HCT116 (cell line): Measurements from ENCODE around the gene STOX2. TPM values are rescaled to one million over a fixed set of nuclear protein-coding genes. Genes with fewer than 3 reads are reported as not detected.

Source experiments
- ATAC-seq: fragments of 200-7000 bp; cut with Tn5 transposase; 2 replicates; pipeline ENCODE4 v1.9.1; 2020; ENCODE audit warnings: mild to moderate bottlenecking, moderate library complexity
- BruUV-seq: library from RNA; stranded (reverse); fragments of 400-500 nt; replicated peaks from 2 replicates; lab custom pipeline; 2021; lab: Mats Ljungman, UMichigan
- CTCF ChIA-PET: fragments of 300-600 bp; sonication (Branson Sonifier 250); formaldehyde crosslinking; loops from one replicate; lab custom pipeline; 2021; ENCODE audit warnings: antibody characterized with exemption; lab: Charles Lee
- POLR2A ChIA-PET: fragments of 300-600, 350-600 bp; sonication (Branson Sonifier 250); formaldehyde crosslinking; loops from one replicate; lab custom pipeline; 2021; ENCODE audit warnings: antibody characterized with exemption; lab: Charles Lee
- RAD21 ChIA-PET, 2 experiments: fragments of 300-600 bp; sonication (Branson Sonifier 250); formaldehyde crosslinking; loops; one replicate each; lab custom pipeline; 2023; ENCODE audit warnings: low total read pairs in 2 of 2; ENCODE audit not compliant: uncharacterized antibody in 2 of 2, unreplicated experiment in 2 of 2, low non-redundant PET in 1 of 2; lab: Charles Lee
- DNase-seq: peaks from one replicate; pipeline ENCODE4 v3.0.0-alpha.2; 2010; ENCODE audit warnings: low read depth, low spot score
- H2AFZ ChIP-seq: fragments of 200-600 bp; shearing (Covaris generic), sonication (generic); 2 replicates; pipeline ENCODE4 v1.6.1; 2017; ENCODE audit warnings: low read depth, mixed run types, mixed read lengths, antibody characterized with exemption, low read length; ENCODE audit not compliant: poor library complexity, severe bottlenecking
- H3K27ac ChIP-seq: 2 replicates; pipeline ENCODE4 v1.5.1; 2012; ENCODE audit warnings: low read depth, low read length
- H3K27me3 ChIP-seq: fragments of 200-600 bp; sonication (generic); 2 replicates; pipeline ENCODE4 v1.6.1; 2016; ENCODE audit warnings: mixed run types, low read length, mixed read lengths; ENCODE audit not compliant: insufficient read depth
- H3K36me3 ChIP-seq, 2 experiments: fragments of 200-500 bp in 1 of 2; fragments of 200-600 bp in 1 of 2; sonication (Bioruptor generic) in 1 of 2; sonication (generic) in 1 of 2; 2 replicates each; pipeline versions ENCODE4 v1.5.1 to v1.6.1; 2014 to 2016; ENCODE audit warnings: low read length in 2 of 2, inconsistent platforms in 1 of 2, mixed read lengths in 1 of 2, mixed run types in 1 of 2; ENCODE audit not compliant: insufficient read depth in 2 of 2, control insufficient read depth in 1 of 2
- H3K4me1 ChIP-seq, 2 experiments: fragments of 200-600 bp in 1 of 2; sonication (generic) in 1 of 2; 2 replicates each; pipeline versions ENCODE4 v1.5.1 to v1.6.1; 2012 to 2017; ENCODE audit warnings: low read length in 2 of 2, inconsistent platforms in 1 of 2, mild to moderate bottlenecking in 1 of 2, mixed read lengths in 1 of 2, mixed run types in 1 of 2, moderate library complexity in 1 of 2; ENCODE audit not compliant: insufficient read depth in 2 of 2, control insufficient read depth in 1 of 2
- H3K4me2 ChIP-seq: fragments of 200-600 bp; sonication (generic); 2 replicates; pipeline ENCODE4 v1.6.1; 2017; ENCODE audit warnings: mixed run types, low read length, mixed read lengths
- H3K4me3 ChIP-seq, 2 experiments: fragments of 200-600 bp in 1 of 2; sonication (generic) in 1 of 2; replicated peaks in 1 of 2; 2 replicates each; pipeline ENCODE4 v1.5.1; 2011 to 2016; ENCODE audit warnings: low read length in 2 of 2, control low read depth in 1 of 2, low read depth in 1 of 2, mild to moderate bottlenecking in 1 of 2, mixed read lengths in 1 of 2, mixed run types in 1 of 2
- H3K79me2 ChIP-seq: fragments of 200-600 bp; sonication (generic); 2 replicates; pipeline ENCODE4 v1.6.1; 2017; ENCODE audit warnings: mild to moderate bottlenecking, mixed run types, low read length, moderate library complexity, mixed read lengths; ENCODE audit not compliant: insufficient read depth
- H3K9ac ChIP-seq: fragments of 200-600 bp; sonication (generic); 2 replicates; pipeline ENCODE4 v1.6.1; 2016; ENCODE audit warnings: low read length, mixed read lengths
- H3K9me2 ChIP-seq: fragments of 200-600 bp; sonication (generic), shearing (Covaris generic); 2 replicates; pipeline ENCODE4 v1.6.1; 2017; ENCODE audit warnings: mixed run types, mild to moderate bottlenecking, moderate library complexity; ENCODE audit not compliant: insufficient read depth
- H3K9me3 ChIP-seq, 2 experiments: fragments of 200-500 bp in 1 of 2; fragments of 200-600 bp in 1 of 2; sonication (Bioruptor generic) in 1 of 2; sonication (generic) in 1 of 2; 2 replicates each; pipeline ENCODE4 v1.6.1; 2014 to 2017; ENCODE audit warnings: low read length in 2 of 2, mixed read lengths in 2 of 2, inconsistent platforms in 1 of 2, low read depth in 1 of 2, mild to moderate bottlenecking in 1 of 2, mixed run types in 1 of 2, moderate library complexity in 1 of 2; ENCODE audit not compliant: control insufficient read depth in 1 of 2, insufficient read depth in 1 of 2
- H4K20me1 ChIP-seq: fragments of 200-600 bp; sonication (generic), shearing (Covaris generic); 2 replicates; pipeline ENCODE4 v1.6.1; 2017; ENCODE audit warnings: mixed run types, mild to moderate bottlenecking, moderate library complexity; ENCODE audit not compliant: insufficient read depth
- ATF3 ChIP-seq: IDR thresholded peaks from 2 replicates; pipeline ENCODE4 v1.6.1; 2012
- CBX3 ChIP-seq: IDR thresholded peaks from 2 replicates; pipeline ENCODE4 v1.6.1; 2012; ENCODE audit warnings: low read depth
- CEBPB ChIP-seq: IDR thresholded peaks from 2 replicates; pipeline ENCODE4 v1.6.1; 2012; ENCODE audit warnings: low read depth
- CTCF ChIP-seq, 3 experiments: fragments of 200-600 bp in 1 of 3; sonication (generic) in 1 of 3; IDR thresholded peaks in 2 of 3; conservative IDR thresholded peaks in 1 of 3; 2 replicates each; pipeline ENCODE4 v1.5.1; 2012 to 2017; ENCODE audit warnings: low read depth in 2 of 3, low read length in 2 of 3, antibody characterized with exemption in 1 of 3, borderline replicate concordance in 1 of 3, control low read depth in 1 of 3, mild to moderate bottlenecking in 1 of 3, mixed read lengths in 1 of 3, mixed run types in 1 of 3, moderate library complexity in 1 of 3; ENCODE audit not compliant: insufficient read depth in 1 of 3
- EGR1 ChIP-seq: IDR thresholded peaks from 2 replicates; pipeline ENCODE4 v1.6.1; 2012; ENCODE audit warnings: low read depth
- ELF1 ChIP-seq: IDR thresholded peaks from 2 replicates; pipeline ENCODE4 v1.6.1; 2012; ENCODE audit warnings: low read depth, borderline replicate concordance
- EZH2phosphoT487 ChIP-seq: fragments of 200-600 bp; IDR thresholded peaks from 2 replicates; pipeline ENCODE4 v1.6.1; 2018; ENCODE audit warnings: antibody characterized with exemption, borderline replicate concordance
- JUND ChIP-seq: IDR thresholded peaks from 2 replicates; pipeline ENCODE4 v1.6.1; 2012
- POLR2AphosphoS5 ChIP-seq: IDR thresholded peaks from 2 replicates; pipeline ENCODE4 v1.6.1; 2011; ENCODE audit warnings: mild to moderate bottlenecking, low read depth, low read length, moderate library complexity
- SIN3A ChIP-seq: IDR thresholded peaks from 2 replicates; pipeline ENCODE4 v1.6.1; 2012; ENCODE audit warnings: low read depth
- SP1 ChIP-seq: IDR thresholded peaks from 2 replicates; pipeline ENCODE4 v1.6.1; 2012; ENCODE audit warnings: low read depth
- SRF ChIP-seq: IDR thresholded peaks from 2 replicates; pipeline ENCODE4 v1.6.1; 2012; ENCODE audit warnings: low read depth
- TCF7L2 ChIP-seq: IDR thresholded peaks from 2 replicates; pipeline ENCODE4 v1.7.0; 2011; ENCODE audit warnings: borderline replicate concordance, inconsistent platforms; ENCODE audit not compliant: insufficient read depth, insufficient read length; ENCODE audit errors: extremely low read depth
- YY1 ChIP-seq: IDR thresholded peaks from 2 replicates; pipeline ENCODE4 v1.6.1; 2011; ENCODE audit warnings: low read length, low read depth, moderate library complexity, mild to moderate bottlenecking; ENCODE audit not compliant: insufficient replicate concordance; ENCODE audit errors: extremely low read depth
- ZBTB33 ChIP-seq: IDR thresholded peaks from 2 replicates; pipeline ENCODE4 v1.6.1; 2011; ENCODE audit warnings: mild to moderate bottlenecking, low read length, moderate library complexity; ENCODE audit not compliant: insufficient replicate concordance; ENCODE audit errors: extremely low read depth
- ZNF274 ChIP-seq: fragments of 200-500 bp; sonication (Bioruptor generic); IDR thresholded peaks from 2 replicates; pipeline ENCODE4 v1.6.1; 2014; ENCODE audit warnings: mild to moderate bottlenecking, low read depth, low read length, inconsistent platforms
- intact Hi-C: fragments of 100-400 bp; cut with micrococcal nuclease; formaldehyde crosslinking; loops from 2 replicates; pipeline ENCODE4 v1.10.0; 2022
- total RNA-seq: library from RNA; stranded (reverse); gene quantifications from one replicate; pipeline ENCODE4 v1.2.1, GENCODE V29; 2021; ENCODE audit not compliant: unreplicated experiment

Gene STOX2
- total RNA-seq, 1 experiment from 2014 or later, result 6.3 TPM

- TF ChIP-seq CTCF (IDR thresholded peaks at IDR 0.05 in 2 of 3, conservative IDR thresholded peaks at IDR 0.05 in 1 of 3; ENCODE audit: borderline replicate concordance in 1 of 3, insufficient read depth in 1 of 3, low read depth in 2 of 3, low read length in 2 of 3), result no peak
- no peak for TF ChIP-seq POLR2AphosphoS5
- TF ChIP-seq ZNF274, result no peak
These were observed 84.8 kb downstream of the STOX2 start (continued) for GRCh38 chr4:183989931-183990330.

GRCh38 chr4:183993676-183994075, 88.6 kb downstream of the STOX2 start:
- RAD21 ChIA-PET, result no interaction called here
- no peaks in the 10 kb centered on the region for H3K27me3 ChIP-seq
- intact Hi-C loops, result no loop called here
- H3K9ac ChIP-seq, result no peak overlapping the region
- ATAC-seq, result no peak
- H3K9me2 ChIP-seq, result no peaks in the 10 kb centered on the region
- DNase-seq, result no peak
- H2AFZ ChIP-seq, result no peak overlapping the region
- peaks cover 2 to 3% of the 10 kb centered on the region in 2 experiments; a peak in 2 of 4 replicates for H3K4me1 ChIP-seq
- no peaks in the 10 kb centered on the region for H4K20me1 ChIP-seq
- POLR2A ChIA-PET, result no interaction called here
- no TSS peak for BruUV-seq
- no peak overlapping the region for H3K4me2 ChIP-seq
- CTCF ChIA-PET, result no interaction called here
- H3K36me3 ChIP-seq, result no peaks in the 10 kb centered on the region
- no peaks in the 10 kb centered on the region for H3K79me2 ChIP-seq
- H3K9me3 ChIP-seq, result no peaks in the 10 kb centered on the region
- H3K4me3 ChIP-seq, result no peak overlapping the region
- no peak overlapping the region for H3K27ac ChIP-seq
- TF ChIP-seq ELF1 (no peak), CBX3 (no peak), TCF7L2 (no peak), YY1 (no peak), JUND (no peak), SP1 (no peak), SIN3A (no peak), ATF3 (no peak), EZH2phosphoT487 (no peak), EGR1 (no peak), SRF (no peak), ZBTB33 (no peak), CEBPB (no peak), POLR2AphosphoS5 (no peak), CTCF (IDR thresholded peaks at IDR 0.05 in 2 of 3, conservative IDR thresholded peaks at IDR 0.05 in 1 of 3; ENCODE audit: borderline replicate concordance in 1 of 3, insufficient read depth in 1 of 3, low read depth in 2 of 3, low read length in 2 of 3) (no peak)
